ENCODE measurements around the gene GAD2.
A peak's percentile ranks its signal among the peaks of the same experiment; 100 is the strongest.

Gene GAD2

DNA sequence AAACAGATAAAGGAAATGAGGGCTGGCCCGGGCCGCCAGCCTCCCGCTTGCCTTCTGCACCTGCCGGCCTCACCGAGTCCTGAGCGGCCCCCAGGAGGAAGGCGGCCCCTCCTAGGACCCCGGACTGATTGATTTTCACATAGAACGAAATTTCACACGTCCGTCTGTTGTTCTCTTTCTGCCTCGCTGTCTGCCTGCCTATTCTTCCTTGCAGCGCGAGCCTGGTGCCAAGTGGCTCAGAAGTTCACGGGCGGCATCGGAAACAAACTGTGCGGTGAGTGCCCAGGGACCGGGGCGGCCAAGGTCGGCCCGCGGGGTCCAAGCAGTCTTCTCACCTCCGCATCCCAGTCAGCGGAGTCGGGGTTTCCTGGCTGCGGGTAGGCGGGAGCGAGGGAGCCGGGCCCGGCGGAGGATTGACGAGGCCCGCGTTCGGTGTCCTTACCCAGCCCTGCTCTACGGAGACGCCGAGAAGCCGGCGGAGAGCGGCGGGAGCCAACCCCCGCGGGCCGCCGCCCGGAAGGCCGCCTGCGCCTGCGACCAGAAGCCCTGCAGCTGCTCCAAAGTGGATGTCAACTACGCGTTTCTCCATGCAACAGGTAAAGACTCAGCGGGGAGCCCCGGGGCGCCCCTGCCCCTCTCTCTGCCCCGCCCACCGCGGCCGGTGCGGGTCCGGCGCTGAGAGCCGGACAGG lies 967 bp downstream of the GAD2 start:
- CTCF ChIA-PET, result interaction anchor here (0.8 kb wide), 1 partner anchor 10 kb away, joined by 4 read pairs; no protein-coding TSS in a partner anchor
- peak; percentile 24 for DNase-seq (ENCODE audit: extremely low spot score)
- POLR2A ChIA-PET, result no interaction called here

GRCh38 chr10:26219676-26220075 lies 3.1 kb downstream of the GAD2 start:
- CTCF ChIA-PET, result no interaction called here
- no peak for DNase-seq (ENCODE audit: extremely low spot score)
- TF ChIP-seq, protein P1, sequence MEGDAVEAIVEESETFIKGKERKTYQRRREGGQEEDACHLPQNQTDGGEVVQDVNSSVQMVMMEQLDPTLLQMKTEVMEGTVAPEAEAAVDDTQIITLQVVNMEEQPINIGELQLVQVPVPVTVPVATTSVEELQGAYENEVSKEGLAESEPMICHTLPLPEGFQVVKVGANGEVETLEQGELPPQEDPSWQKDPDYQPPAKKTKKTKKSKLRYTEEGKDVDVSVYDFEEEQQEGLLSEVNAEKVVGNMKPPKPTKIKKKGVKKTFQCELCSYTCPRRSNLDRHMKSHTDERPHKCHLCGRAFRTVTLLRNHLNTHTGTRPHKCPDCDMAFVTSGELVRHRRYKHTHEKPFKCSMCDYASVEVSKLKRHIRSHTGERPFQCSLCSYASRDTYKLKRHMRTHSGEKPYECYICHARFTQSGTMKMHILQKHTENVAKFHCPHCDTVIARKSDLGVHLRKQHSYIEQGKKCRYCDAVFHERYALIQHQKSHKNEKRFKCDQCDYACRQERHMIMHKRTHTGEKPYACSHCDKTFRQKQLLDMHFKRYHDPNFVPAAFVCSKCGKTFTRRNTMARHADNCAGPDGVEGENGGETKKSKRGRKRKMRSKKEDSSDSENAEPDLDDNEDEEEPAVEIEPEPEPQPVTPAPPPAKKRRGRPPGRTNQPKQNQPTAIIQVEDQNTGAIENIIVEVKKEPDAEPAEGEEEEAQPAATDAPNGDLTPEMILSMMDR (IDR thresholded peaks at IDR 0.05; ENCODE audit: control extremely low read depth, extremely low read depth, low read depth, missing control alignments), result no peak
- POLR2A ChIA-PET, result no interaction called here

More for the DNA sequence above, 967 bp downstream of the GAD2 start:
- TF ChIP-seq, protein P1 (IDR thresholded peaks at IDR 0.05; ENCODE audit: control extremely low read depth, extremely low read depth, low read depth, missing control alignments), result no peak

- TF ChIP-seq, protein P1 (IDR thresholded peaks at IDR 0.05; ENCODE audit: control extremely low read depth, extremely low read depth, low read depth, missing control alignments), result no peak
- DNase-seq (ENCODE audit: extremely low spot score), result no peak
- ChIA-PET POLR2A (no interaction called here), CTCF (no interaction called here)
Observed at GRCh38 chr10:26220901-26221300, 4.3 kb downstream of the GAD2 start.

DNA sequence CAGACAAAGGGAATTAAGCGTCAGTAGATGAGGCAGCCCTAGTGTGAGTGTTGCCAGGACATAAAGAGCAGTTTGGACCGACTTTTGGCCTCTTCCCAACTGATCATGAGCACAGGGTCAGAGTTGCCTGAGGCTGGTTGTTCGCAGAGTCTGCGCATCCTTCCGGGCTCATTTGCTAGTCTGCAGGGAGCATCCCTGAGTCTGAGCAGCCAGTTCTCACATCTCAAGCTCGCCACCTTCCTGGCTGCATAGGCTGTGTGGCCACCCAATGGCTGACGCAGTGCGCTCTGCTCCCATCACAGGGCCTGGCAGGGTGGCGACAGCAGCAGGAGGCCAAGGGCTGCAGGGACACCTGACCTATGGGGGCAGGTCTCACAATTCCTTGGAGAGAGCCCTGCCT lies 5.0 kb downstream of the GAD2 start:
- CTCF ChIA-PET, result no interaction called here
- DNase-seq (ENCODE audit: extremely low spot score), result no peak
- POLR2A ChIA-PET, result no interaction called here
- TF ChIP-seq, protein P1 (IDR thresholded peaks at IDR 0.05; ENCODE audit: control extremely low read depth, extremely low read depth, low read depth, missing control alignments), result no peak

- POLR2A ChIA-PET, result no interaction called here
- no peak for DNase-seq (ENCODE audit: extremely low spot score)
- TF ChIP-seq, protein P1 (IDR thresholded peaks at IDR 0.05; ENCODE audit: control extremely low read depth, extremely low read depth, low read depth, missing control alignments), result no peak
- CTCF ChIA-PET, result no interaction called here
Observed at GRCh38 chr10:26222563-26222962, 6.0 kb downstream of the GAD2 start.

DNA sequence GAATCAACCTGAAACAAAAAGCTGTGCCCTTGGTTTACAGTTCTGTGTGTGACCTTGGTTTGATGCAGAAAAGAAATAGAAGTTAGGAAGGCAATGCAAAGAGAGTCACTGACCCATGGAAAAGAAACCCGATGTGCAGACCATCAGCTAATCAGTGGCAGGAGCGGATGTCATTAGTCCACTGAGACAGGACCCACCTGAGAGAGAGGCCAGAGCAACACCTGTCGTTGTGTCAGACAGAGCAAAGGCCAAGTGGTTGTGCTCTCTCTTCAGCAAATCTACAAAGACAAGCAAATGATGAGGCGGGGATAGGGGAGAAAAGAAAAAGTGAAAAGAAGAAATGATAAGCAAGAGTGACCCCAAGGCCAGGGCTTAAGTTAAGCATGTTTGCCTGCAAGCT lies 8.7 kb downstream of the GAD2 start:
- no peak for DNase-seq (ENCODE audit: extremely low spot score)
- ChIA-PET POLR2A (no interaction called here), CTCF (interaction anchor here (1.4 to 2.6 kb wide), 2 partner anchors 14 to 17 kb away, joined by 3 to 9 read pairs; no protein-coding TSS in a partner anchor)
- TF ChIP-seq, protein P1 (IDR thresholded peaks at IDR 0.05; ENCODE audit: control extremely low read depth, extremely low read depth, low read depth, missing control alignments), result no peak
